Caki2 (cell line): ENCODE measurements around the gene TRIM27. TPM values are rescaled to one million over a fixed set of nuclear protein-coding genes. Genes with fewer than 3 reads are reported as not detected.
"Not testable (repeated sequence)": the region's sequence is repeated elsewhere in the genome, so short reads cannot be mapped to it uniquely, and the experiment has no call there.

Source experiments
- DNase-seq: peaks from one replicate; pipeline ENCODE4 v3.0.0-alpha.2; 2015; ENCODE audit warnings: low read depth
- in situ Hi-C: cut with HindIII; loops from 2 replicates; pipeline ENCODE4 v1.10.0; 2016; ENCODE audit warnings: low sequenced_read_pairs, low pct_unique_long_range_greater_than_20kb, mixed read lengths
- total RNA-seq: library from RNA; depleted of rRNA; stranded (reverse); fragments of >200 nt; shearing (Covaris generic); gene quantifications from 2 replicates; pipeline ENCODE4 v1.2.3, GENCODE V29; 2014; ENCODE audit warnings: low replicate concordance

Gene TRIM27
- total RNA-seq, 1 experiment from 2014 or later, result 159 TPM

- in situ Hi-C loops, result no loop called here
- DNase-seq, result peak; percentile 80
Observed at GRCh38 chr6:28944412-28944865, 20.7 kb upstream of the TRIM27 start.

- in situ Hi-C loops, result no loop called here
- peak; percentile 86 for DNase-seq
Observed at GRCh38 chr6:28943557-28944411, 20.0 kb upstream of the TRIM27 start.

GRCh38 chr6:28943223-28943556, 19.4 kb upstream of the TRIM27 start:
- in situ Hi-C loops, result no loop called here
- DNase-seq, result no peak

GRCh38 chr6:28941684-28942448, 18.1 kb upstream of the TRIM27 start:
- in situ Hi-C loops, result no loop called here
- DNase-seq, result no peak

GRCh38 chr6:28940858-28941683, 17.3 kb upstream of the TRIM27 start:
- in situ Hi-C loops, result no loop called here

GRCh38 chr6:28940294-28940857, 16.6 kb upstream of the TRIM27 start:
- in situ Hi-C loops, result no loop called here
- no peak for DNase-seq

More at GRCh38 chr6:28940858-28941683, 17.3 kb upstream of the TRIM27 start:
- peak; percentile 93 for DNase-seq

- in situ Hi-C loops, result loop anchor here (10.0 kb wide), 1 partner anchor 72 kb away; the partner anchor contains the start of gene ZNF311
- DNase-seq, result no peak
Observed at GRCh38 chr6:28933069-28933468, 9.3 kb upstream of the TRIM27 start.

- DNase-seq, result no peak
- in situ Hi-C loops, result loop anchor here (10.0 kb wide), 1 partner anchor 75 kb away; the partner anchor contains the start of gene ZNF311
Observed at GRCh38 chr6:28929887-28930620, 6.3 kb upstream of the TRIM27 start.

GRCh38 chr6:28929339-28929738, 5.6 kb upstream of the TRIM27 start:
- DNase-seq, in situ Hi-C loops: not testable (repeated sequence)

- DNase-seq, result no peak
- in situ Hi-C loops, result no loop called here
Observed at GRCh38 chr6:28927846-28928245, 4.1 kb upstream of the TRIM27 start.

GRCh38 chr6:28922821-28923317, 916 bp downstream of the TRIM27 start:
- DNase-seq, result peak; percentile 65
- in situ Hi-C loops, result no loop called here

- peak; percentile 81 for DNase-seq
Observed at GRCh38 chr6:28922004-28922820, 1.6 kb downstream of the TRIM27 start.

GRCh38 chr6:28920281-28920680, 3.5 kb downstream of the TRIM27 start:
- in situ Hi-C loops, result no loop called here
- DNase-seq, result peak; percentile 43

More at GRCh38 chr6:28922004-28922820, 1.6 kb downstream of the TRIM27 start:
- in situ Hi-C loops, result no loop called here

- in situ Hi-C loops, result no loop called here
Observed at GRCh38 chr6:28914941-28915340, 8.8 kb downstream of the TRIM27 start.

GRCh38 chr6:28910901-28911690, 12.7 kb downstream of the TRIM27 start:
- in situ Hi-C loops, result no loop called here
- DNase-seq, result no peak

More at GRCh38 chr6:28914941-28915340, 8.8 kb downstream of the TRIM27 start:
- peak; percentile 52 for DNase-seq

GRCh38 chr6:28907394-28907793, 16.4 kb downstream of the TRIM27 start:
- in situ Hi-C loops, result no loop called here
- no peak for DNase-seq
